ENCODE results near the gene ANO2.

DNA sequence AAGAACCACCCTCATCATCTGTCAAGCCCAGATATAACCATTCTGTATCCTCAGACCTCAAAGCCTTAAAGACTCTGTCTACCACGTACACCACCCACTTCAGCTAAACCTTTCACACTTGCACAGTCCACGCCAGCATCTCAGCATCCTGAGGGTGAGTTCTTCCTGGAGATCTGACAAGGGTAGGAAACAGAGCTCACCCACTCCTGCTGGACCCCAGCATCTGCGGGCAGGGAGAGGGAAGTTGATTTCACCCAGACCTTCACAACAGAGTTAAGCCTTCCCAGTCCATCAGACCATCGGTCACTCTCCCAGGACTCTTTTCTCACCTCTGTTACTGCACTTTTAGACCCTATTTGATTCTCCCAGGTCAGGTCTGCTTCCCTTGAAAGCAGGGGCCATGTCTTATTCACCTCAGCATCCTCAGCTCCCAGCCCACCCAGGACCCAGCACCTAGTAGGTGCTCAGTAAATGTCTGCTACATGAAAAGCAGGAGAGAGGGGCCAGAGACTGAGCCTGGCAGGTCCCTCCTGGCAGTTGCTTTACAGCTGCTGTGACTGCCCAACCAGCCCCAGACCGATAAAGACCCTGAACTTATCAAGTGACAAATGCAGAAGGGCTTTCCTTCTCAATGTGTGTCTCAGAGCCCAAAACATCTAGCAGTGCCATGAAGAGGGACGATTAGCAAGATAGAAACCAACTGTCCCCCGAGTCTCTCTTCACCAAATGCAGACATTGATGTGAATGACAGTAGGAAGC lies 34.1 kb downstream of the ANO2 start:
- TF ChIP-seq, protein P1, sequence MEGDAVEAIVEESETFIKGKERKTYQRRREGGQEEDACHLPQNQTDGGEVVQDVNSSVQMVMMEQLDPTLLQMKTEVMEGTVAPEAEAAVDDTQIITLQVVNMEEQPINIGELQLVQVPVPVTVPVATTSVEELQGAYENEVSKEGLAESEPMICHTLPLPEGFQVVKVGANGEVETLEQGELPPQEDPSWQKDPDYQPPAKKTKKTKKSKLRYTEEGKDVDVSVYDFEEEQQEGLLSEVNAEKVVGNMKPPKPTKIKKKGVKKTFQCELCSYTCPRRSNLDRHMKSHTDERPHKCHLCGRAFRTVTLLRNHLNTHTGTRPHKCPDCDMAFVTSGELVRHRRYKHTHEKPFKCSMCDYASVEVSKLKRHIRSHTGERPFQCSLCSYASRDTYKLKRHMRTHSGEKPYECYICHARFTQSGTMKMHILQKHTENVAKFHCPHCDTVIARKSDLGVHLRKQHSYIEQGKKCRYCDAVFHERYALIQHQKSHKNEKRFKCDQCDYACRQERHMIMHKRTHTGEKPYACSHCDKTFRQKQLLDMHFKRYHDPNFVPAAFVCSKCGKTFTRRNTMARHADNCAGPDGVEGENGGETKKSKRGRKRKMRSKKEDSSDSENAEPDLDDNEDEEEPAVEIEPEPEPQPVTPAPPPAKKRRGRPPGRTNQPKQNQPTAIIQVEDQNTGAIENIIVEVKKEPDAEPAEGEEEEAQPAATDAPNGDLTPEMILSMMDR (IDR thresholded peaks at IDR 0.05; ENCODE audit: low read depth, low read length, poor library complexity, severe bottlenecking) = no peak
- TF ChIP-seq EZH2phosphoT487 (IDR thresholded peaks at IDR 0.05; ENCODE audit: borderline replicate concordance, low read length) = no peak

Data from DOHH2 (cell line).